Right atrium auricular region (tissue), 2 donors: Measurements from ENCODE around the gene TBX2. TPM values are rescaled to one million over a fixed set of nuclear protein-coding genes. Genes with fewer than 3 reads are reported as not detected.

Source experiments
- DNase-seq: peaks from one replicate; pipeline ENCODE4 v3.0.0-alpha.2; 2019; ENCODE audit warnings: low spot score
- H3K27ac ChIP-seq, 2 donors: fragments of 200-600 bp; sonication (generic); 1 replicate in 1 of 2; 2 replicates in 1 of 2; pipeline ENCODE4 v1.5.1; 2016 to 2019
- H3K27me3 ChIP-seq, 2 donors: fragments of 200-600 bp; sonication (generic); one replicate each; pipeline versions ENCODE4 v1.5.1 to v1.6.0; 2017 to 2019
- H3K36me3 ChIP-seq: fragments of 200-600 bp; sonication (generic); one replicate; pipeline ENCODE4 v1.5.1; 2016
- H3K4me1 ChIP-seq, 2 donors: fragments of 200-600 bp; sonication (generic); one replicate each; pipeline versions ENCODE4 v1.5.1 to v1.6.0; 2017 to 2019
- H3K4me3 ChIP-seq, 2 donors: fragments of 200-600 bp; sonication (generic); 1 replicate in 1 of 2; 2 replicates in 1 of 2; pipeline ENCODE4 v1.5.1; 2017 to 2019; ENCODE audit warnings: mild to moderate bottlenecking in 1 of 2, moderate library complexity in 1 of 2
- H3K9me3 ChIP-seq, 2 donors: fragments of 200-600 bp; sonication (generic); one replicate each; pipeline ENCODE4 v1.5.1; 2019
- CTCF ChIP-seq, 2 donors: fragments of 200-600 bp; sonication (generic); IDR thresholded peaks; one replicate each; pipeline ENCODE4 v1.5.1; 2019; ENCODE audit warnings: antibody characterized with exemption in 2 of 2
- total RNA-seq, 2 donors: library from RNA; depleted of rRNA; stranded (reverse); fragments of >200 nt; gene quantifications; one replicate each; pipeline ENCODE4 v1.1.0, GENCODE V29; 2016

TBX2 gene
- total RNA-seq = 1 to 10 TPM; 4.3 to 6.9 TPM

- no peaks in the 10 kb centered on the region for H3K9me3 ChIP-seq
- peak within 1 kb of the TSS; percentile 78 to 80 for H3K27ac ChIP-seq
- no peaks in the 10 kb centered on the region for H3K36me3 ChIP-seq
- H3K4me1 ChIP-seq = peaks cover 0 to 68% of the 10 kb centered on the region in 2 donors
- H3K4me3 ChIP-seq = peak within 1 kb of the TSS; percentile 51 to 61
- H3K27me3 ChIP-seq = peaks cover 26 to 61% of the 10 kb centered on the region in 2 donors
- DNase-seq = peak; percentile 84
- no peak for TF ChIP-seq CTCF (IDR thresholded peaks at IDR 0.05)
Measured at GRCh38 chr17:61399131-61400065, at the start of gene TBX2. TSS of gene TBX2 (plus strand) at chr17:61399843. CDS start at chr17:61400177, 334 bp downstream.

DNA sequence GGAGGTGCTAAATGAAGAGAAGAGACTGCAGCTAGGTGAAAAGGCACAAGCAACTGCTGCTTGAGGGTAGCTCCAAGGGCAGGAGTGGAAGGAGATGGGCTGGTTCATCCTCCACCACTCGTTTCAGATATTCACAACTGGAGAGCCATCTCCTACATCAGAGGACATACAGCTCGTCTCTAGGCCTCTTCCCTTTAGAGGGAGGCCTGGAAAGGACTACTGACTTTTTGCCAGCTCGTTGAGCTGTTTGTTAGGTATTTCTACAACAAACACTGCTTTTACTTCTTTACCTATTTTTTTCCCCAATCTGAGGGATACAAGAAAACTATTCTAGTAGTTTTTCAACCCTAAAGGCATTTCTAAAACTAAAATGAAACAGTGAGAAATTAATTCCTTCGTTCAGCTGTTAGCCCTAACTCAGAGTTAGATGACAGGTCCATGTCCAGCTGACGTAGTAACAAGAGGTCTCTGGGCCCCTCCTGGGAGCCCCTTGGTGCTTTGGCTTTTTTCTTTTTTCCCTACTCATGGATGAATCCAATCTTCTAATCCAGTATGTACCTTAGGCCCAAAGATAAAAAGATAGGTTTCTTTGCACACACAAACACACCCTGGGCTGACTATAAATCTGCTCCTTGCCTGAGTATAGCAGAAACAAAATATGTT lies 47.8 kb upstream of the TBX2 start:
- Histone ChIP-seq H3K27ac (no peak overlapping the region), H3K4me3 (no peak overlapping the region), H3K4me1 (no peaks in the 10 kb centered on the region)

DNA sequence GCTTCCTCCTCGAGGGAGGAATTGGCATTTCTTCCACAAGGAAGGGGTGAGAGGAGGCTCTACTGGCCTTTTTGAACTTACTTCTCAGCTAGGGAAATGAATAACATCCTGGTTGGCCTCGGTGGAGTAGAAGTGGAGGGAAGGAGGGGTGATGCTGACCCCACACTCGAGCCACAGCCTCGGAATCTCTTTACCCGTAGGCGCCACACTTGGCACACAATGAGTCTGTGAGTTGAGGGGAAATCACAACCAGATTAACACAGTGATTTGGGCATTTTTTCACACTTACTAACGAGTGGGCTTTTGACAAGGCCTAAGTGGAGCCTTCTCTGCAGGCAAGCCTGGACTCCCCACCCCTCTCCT lies 47.3 kb upstream of the TBX2 start:
- no peak for DNase-seq
- TF ChIP-seq CTCF (IDR thresholded peaks at IDR 0.05) = no peak
- Histone ChIP-seq H3K4me1 (no peaks in the 10 kb centered on the region), H3K4me3 (no peak overlapping the region), H3K27ac (no peak overlapping the region), H3K36me3 (no peaks in the 10 kb centered on the region), H3K9me3 (no peaks in the 10 kb centered on the region), H3K27me3 (no peaks in the 10 kb centered on the region)

More for the DNA sequence above, 47.8 kb upstream of the TBX2 start:
- H3K9me3 ChIP-seq = no peaks in the 10 kb centered on the region
- DNase-seq = no peak
- TF ChIP-seq CTCF (IDR thresholded peaks at IDR 0.05) = no peak
- no peaks in the 10 kb centered on the region for H3K36me3 ChIP-seq
- H3K27me3 ChIP-seq = no peaks in the 10 kb centered on the region

- H3K36me3 ChIP-seq = no peaks in the 10 kb centered on the region
- TF ChIP-seq CTCF (IDR thresholded peaks at IDR 0.05) = no peak
- no peak overlapping the region for H3K27ac ChIP-seq
- no peak overlapping the region for H3K4me3 ChIP-seq
- no peaks in the 10 kb centered on the region for H3K27me3 ChIP-seq
- no peaks in the 10 kb centered on the region for H3K4me1 ChIP-seq
- DNase-seq = no peak
- no peaks in the 10 kb centered on the region for H3K9me3 ChIP-seq
Measured at GRCh38 chr17:61352781-61353491, 46.7 kb upstream of the TBX2 start.

- Histone ChIP-seq H3K4me3 (no peak overlapping the region), H3K27ac (no peak overlapping the region), H3K4me1 (no peaks in the 10 kb centered on the region), H3K9me3 (no peaks in the 10 kb centered on the region), H3K36me3 (no peaks in the 10 kb centered on the region), H3K27me3 (no peaks in the 10 kb centered on the region)
- no peak for DNase-seq
- TF ChIP-seq CTCF (IDR thresholded peaks at IDR 0.05) = no peak
Measured at GRCh38 chr17:61353615-61354014, 46.0 kb upstream of the TBX2 start.
